Activated CD4-positive, alpha-beta T cell treated with anti-CD3 and anti-CD28 coated beads for 24 hours (primary cell): ENCODE data around the gene CCL25.

Source experiments
- DNase-seq, 2 donors: peaks; one replicate each; pipeline ENCODE4 v3.0.0-alpha.2; 2020; ENCODE audit warnings: low read depth in 2 of 2

CCL25 gene

DNA sequence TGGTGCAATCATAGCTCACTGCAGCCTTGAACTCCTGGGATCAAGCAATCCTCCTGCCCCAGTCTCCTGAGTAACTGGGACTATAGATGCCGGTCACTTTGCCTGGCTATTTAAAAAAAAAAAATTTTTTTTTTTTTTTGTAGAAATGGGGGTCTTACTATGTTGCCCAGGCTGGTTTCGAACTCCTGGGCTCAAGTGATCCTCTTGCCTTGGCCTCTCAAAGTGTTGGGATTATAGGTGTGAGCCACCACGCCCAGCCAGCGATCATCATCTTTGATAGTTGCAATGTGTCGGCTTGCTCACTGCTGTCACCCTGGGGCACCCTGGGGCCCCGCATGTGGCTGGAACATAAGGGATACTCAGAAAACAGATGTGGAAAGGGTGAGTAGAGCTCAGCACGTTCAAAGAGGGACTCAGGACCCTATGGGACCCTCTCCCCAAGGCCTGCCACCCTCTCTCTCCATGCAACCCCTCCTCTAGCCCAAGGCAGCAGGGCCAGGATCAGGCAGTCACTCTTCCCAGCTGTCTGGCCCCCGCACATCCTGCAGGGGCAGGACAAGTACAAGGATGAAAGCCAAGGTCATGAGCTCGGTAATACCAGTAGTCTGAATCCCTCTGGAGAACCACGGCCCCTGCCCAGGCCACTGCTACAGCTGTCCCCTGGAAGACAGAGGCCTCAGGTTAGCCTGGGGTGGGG, 6.5 kb upstream of the CCL25 start:
- DNase-seq = no peak

DNA sequence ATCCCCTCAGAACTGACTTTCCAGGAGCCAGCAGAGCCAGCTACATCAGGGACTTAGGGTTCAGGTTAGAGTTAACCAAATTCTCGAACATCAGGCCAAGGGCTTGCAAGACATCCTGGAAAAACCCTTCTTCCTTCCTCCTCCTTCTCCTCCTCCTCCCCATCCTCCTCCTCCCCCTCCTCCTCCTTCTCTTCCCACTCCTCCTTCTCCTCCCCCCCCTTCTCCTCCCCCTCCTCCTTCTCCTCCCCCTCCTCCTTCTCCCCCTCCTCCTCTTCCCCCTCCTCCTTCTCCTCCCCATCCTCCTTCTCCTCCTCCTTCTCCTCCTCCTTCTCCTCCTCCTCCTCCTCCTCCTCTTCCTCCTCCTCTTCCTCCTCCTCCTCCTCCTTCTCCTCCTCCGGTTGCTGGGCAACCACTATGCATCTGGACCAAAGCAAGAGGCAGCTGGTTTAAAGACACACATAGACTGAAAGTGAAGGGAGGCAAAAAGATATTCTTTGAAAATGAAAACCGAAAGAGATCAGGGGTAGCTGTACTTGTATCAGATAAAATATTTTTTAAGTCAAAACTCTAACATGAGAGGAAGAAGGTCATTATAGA, 5.9 kb upstream of the CCL25 start:
- no peak for DNase-seq

DNA sequence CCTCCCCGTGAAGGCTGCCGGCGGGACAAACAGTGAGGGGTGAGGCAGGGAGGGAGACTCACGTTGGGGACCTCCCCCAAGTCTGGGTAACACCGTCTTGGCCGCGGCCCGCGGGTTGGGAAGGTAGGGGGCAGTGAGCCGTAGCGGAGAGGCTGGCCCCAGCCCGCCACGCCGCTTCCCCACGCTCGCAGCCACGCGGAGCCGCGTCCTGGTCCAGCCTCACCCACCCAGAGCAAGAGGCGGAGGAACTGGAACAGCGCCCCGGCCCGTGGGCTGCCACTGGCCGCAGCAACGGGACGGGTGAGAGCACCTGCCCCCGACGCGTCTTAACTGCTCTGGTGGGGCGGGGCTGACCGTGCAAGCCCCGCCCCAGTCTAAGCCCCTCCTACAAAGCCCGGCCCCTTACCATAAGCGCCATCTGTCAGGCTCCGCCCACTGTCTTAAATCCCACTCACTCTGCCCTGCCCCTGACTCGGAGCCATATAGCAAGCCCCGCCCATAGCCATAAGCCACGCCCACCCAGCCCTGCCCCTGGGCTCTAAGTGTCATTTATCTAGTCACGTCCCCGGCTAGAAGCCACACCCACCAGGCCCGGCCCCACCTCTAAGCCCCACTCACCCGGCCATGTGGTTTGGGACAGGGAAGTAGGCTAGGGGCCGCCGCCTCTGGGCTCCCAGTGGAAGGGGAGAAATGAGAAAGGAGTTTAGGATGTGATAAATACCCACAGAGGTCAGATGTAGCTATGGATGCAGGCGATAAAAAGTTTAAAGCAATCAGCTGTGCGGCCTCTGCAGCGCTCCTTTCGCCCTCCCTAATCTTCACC, 2.1 kb upstream of the CCL25 start:
- DNase-seq = peak; percentile 89 to 94

DNA sequence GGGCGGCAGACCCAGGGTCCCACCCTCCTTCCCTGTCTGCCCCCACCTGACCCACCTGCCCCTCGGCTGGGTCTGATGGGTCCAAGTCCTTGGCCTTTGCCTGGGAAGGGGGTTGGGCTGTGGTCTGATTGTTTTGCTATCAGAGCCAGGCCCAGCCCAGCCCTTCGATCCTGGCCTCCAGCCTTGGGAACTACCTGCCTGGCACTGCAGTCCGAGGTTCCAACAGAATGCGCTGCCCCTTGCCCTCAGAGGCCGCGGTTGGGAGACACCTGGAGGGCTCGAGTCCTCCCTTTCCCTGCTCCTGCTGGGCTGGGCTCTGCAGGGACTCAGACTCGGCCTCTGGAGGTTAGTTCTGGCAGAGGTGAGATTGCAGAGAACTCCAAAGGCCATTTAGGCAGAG, 1.6 kb downstream of the CCL25 start:
- no peak for DNase-seq

DNA sequence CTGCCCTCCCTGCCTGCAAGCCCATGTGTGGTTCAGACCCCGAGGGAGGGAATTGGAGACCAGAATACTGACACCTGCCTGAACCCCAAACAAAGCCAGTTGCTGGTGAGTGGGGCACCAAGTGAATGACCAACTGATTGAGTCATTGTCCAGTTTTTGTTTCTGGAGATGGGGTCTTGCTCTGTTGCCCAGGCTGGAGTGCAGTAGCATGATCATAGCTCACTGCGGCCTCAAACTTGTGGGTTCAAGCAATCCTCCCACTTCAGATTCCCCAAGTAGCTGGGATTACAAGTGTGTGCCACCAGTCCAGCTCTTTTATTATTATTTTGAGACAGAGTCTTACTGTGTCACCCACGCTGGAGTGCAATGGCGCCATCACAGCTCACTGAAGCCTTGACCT, 4.0 kb downstream of the CCL25 start:
- no peak for DNase-seq

DNA sequence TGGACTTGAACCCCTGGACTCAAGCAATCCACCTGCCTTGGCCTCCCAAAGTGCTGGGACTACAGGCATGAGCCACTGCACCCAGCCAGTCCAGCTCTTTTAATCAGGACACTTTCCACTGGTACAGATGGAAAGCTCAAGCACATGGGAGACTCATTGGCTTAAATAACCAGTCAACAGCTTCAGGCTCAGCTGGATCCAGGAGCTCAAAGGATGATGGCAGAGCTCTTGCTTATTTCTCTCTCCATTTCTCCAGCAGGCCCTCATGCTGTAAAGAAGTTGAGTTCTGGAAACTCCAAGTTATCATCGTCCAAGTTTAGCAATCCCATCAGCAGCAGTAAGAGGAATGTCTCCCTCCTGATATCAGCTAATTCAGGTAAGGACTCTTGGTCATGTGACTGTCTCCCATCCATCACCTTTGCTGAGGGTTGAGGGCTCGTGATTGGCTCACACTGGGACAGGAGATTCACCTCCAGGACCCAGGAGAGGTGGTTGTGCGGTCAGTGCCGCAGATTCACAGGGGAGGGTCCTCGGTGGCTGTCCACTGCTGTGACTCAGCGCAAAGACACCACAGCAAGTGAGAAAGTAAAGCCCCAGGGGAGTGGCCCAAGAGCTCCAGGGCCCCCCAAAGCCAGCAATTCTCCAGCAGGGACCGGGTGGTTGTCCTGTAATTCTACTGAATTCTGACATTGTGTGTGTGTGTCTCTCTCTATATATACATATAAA, 5.1 kb downstream of the CCL25 start:
- DNase-seq = no peak

DNA sequence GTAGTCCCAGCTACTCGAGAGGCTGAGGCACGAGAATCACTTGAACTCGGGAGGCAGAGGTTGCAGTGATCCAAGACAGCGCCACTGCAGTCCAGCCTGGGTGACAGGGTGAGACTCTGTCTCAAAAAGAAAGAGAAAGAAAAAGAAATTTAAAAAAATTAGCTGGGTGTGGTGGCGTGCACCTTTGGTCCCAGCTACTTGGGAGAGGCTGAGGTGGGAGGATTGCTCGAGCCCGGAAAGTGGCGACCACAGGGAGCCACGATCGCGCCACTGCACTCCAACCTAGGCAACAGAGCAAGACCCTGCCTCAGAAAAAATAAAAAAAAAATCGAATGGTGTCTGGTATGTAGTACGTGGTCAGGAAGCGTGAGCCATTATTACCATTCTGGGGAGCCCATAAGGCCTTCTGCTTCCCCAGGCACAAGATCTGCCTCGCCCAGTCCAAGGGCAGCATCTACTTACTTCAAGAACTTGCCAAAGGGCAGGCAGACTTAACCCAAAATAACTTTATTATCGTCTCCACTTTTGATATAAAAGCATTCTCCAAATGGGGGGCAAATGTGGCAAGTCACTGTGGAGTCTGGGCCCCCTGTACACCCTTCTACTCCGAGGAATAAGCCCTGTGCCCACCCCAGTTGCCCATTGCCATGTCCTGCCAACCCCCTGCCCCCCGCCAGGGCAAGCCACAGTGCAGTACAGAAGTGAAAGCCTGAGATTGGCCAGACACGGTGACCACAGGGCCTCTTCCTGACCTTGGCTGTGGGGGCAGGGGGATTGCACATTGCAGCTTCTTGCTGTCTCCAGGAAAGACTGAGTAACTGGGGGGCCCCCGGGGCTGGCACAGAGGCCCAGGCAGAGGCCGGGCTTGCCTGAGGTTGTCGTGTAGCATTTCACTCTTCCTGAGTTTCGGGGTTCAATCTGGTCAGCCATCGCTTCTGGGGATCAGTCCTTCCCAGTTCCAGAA, 12.6 kb downstream of the CCL25 start:
- DNase-seq = no peak

DNA sequence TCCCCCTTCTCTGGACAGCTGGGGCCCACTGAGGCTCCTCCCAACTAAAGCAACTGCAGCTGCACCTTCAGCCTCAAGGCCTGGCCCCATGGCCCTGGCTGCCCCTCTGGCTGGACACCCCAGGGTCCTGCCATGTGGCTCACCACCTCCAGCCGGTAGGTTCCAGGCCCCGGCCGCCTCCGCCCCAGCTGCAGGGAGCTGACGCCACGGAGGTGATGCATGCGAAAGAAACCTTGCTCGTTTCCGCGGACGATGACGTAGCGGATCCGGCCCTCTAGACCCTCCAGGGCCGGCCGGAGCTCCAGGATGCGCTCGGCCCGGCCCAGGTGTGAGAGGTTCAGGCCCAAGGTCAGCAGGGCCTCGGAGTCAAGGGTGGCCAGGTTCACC, 13.3 kb downstream of the CCL25 start:
- no peak for DNase-seq

DNA sequence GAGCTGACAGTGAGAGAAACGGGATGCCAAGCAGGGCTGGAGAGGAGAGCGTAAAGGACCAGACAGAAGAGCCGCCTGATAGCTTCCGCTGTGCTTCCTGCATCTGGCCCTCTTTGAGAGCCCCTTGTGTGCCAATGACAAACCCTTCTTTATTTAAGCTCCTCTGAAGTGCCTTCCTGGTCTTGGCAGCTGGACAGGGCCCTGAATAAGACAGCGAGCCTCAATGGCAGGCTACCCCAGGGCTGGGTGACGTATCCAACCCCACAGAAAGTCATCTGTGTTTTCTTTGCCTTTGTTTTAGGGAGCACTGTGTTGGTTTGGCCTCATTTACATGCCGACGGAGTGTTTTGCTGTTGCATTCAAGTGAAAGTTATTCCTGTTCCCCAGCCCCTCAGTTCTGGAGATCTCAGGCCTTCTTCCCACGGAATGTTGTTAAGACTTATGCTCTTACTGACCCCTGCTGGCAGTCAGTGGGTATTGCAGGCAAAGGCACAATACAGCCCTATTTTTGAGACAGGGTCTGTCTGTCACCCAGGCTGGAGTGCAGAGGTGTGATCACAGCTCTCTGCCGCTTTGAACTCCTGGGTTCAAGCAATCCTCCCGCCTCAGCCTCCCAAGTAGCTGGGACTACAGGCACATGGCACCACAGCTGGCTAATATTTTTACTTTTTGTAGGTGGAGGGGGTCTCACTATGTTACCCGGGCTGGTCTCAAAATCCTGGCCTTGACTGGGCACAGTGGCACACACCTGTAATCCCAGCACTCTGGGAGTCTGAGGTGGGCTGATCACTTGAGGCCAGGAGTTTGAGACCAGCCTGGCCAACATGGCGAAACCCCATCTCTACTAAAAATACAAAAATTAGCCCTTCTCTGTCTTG, 16.8 kb downstream of the CCL25 start:
- DNase-seq = no peak

DNA sequence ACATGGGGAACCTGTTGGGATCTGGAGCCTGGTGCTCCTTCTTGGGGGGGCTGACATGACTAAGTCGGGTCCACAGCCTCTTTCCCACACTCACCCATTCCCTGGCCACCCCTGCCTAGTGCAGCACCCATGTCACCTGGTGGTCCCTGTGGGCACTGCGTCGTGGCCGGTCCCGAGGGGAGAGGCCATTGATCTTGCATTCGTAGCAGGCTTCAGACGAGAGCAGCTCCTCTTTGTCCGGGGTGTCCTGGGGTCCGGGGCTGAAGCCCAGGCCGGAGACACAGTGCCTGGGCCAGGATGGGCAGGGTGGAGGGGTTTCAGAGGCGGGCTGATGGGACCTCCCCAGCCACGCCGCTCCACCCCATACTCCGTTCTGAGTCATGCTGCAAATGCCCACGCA, 19.4 kb downstream of the CCL25 start:
- no peak for DNase-seq

DNA sequence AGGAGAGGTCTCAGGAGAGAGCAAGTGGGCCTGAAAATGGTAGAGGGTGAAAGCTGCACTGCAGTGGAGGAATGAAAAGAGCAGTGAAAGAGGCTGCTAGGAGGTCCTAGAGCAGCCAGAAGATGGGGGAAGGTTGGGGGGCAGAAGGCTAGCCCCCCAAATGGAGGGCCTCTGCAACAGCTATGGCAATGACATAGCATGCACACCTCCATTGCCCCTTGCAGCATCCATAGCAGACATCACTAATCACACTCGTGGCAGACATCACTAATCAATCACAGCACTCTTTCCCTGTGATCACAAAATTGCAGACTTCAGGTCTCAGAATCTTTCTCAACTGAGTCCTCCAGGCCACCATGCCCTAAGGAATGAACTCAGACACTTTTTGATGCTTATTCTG, 21.9 kb downstream of the CCL25 start:
- DNase-seq = no peak

DNA sequence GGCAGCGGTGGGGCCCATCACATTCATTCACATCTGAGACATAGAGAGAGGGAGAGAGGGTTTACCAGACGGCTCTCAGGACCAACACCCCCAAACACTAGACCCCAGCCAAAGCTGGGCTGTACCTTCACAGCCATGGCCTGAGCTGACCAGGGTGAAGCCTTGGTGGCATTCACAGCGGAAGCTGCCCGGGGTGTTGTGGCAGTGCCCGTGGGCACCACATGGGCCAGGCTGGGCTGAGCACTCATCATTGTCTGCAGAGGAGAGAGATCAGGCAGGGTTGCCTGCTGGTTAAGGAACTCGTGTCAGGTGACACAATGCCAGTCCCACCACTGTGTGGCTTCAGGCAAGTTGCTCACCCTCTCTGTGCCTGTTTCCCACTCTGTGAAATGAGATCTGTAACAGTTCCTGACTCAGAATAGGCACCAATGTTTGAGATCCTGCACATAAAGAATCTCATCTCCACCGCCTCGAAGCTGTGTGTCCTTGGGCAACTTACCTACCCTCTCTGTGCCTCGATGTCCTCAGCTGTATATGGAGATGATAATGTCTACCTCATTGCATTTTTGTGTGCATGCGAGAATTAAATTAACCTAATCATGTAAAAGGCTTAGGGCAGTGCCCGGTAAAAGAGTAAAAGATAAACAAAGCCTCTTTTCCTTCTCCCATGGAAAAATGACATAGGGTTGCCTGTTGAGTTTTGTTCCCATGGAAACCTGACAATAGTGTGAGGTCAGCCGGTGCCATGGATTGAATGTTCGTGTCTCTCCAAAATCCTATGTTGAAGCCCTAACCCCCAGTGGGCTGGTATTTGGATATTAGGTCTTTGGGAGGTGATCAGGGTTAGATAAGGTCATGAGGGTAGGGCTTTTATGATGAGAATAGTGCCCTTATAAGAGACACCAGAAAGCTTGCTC, 22.9 kb downstream of the CCL25 start:
- no peak for DNase-seq

DNA sequence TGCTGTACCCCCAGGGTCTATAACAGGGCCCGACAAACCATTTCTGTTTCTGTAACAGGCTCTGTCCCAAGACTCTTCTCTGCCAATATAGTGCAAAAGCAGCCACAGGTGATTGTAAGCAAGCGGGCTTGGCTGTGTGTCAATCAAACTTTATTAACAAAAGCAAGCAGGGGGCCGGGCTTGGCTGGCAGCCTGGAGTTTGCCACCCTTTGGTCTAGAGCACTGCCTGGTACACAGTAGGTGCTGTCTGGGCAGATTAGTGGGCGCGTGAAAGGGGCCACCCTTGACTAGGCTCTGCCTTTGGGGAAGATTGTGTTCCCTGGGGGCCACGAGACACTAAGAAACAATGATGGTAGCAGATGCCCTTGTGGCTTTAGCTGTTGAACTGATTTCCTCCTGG, 27.4 kb downstream of the CCL25 start:
- DNase-seq = no peak

DNA sequence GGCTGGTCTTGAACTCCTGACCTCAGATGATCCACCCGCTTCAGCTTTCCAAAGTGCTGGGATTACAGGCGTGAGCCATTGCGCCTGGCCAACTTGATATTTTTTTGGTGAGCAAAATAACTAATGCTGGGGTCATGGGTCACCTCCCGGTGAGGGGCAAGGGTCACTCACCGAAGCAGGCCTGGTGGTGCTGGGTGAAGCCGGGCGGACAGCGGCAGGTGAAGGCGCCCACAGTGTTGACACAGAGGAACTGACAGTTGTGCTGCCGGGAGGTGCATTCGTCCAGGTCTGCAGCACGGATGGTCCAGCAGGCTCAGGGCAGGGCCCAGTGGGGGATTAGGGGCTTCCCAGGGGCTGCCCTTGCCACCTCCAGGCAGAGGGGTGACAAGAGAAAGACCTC, 28.3 kb downstream of the CCL25 start:
- DNase-seq = no peak

DNA sequence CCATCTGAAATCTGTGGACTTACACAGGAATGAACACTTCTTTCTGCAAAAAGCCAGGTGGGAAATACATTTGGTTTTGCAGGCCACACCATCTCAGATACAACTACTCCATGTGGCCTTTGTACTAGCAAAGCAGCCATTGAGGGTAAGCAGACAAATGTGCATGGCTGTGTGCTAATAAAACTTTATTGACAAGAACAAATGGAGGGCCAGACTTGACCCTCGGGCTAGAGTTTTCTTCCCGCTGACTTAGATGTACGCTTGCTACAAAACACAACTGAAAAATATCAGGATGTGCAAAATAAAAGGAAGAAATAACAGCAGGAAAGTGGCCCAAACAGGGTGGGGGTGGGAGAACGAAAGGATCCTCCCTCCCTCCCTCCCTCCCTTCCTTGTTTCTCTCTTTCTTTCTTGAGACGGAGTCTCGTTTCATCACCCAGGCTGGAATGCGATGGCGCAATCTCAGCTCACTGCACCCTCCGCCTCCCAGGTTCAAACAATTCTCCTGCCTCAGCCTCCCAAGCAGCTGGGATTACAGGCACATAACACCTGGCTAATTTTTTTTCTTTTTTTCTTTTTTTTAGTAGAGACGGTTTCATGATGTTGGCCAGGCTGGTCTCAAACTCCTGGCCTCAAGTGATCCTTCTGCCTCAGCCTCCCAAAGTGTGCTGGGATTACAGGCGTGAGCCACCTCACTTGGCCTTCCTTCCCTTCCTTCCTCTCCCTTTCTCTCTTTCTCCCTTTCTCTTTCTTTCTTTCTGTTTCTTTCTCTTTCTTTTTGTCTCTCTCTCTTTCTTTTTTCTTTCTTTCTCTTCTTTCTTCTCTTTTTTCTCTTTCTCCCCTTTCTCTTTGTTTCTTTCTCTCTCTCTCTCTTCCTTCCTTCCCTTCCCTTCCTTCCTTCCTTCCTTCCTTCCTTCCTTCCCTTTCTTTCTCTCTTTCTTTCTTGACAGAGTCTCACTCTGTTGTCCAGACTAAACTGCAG, 29.3 kb downstream of the CCL25 start:
- no peak for DNase-seq

DNA sequence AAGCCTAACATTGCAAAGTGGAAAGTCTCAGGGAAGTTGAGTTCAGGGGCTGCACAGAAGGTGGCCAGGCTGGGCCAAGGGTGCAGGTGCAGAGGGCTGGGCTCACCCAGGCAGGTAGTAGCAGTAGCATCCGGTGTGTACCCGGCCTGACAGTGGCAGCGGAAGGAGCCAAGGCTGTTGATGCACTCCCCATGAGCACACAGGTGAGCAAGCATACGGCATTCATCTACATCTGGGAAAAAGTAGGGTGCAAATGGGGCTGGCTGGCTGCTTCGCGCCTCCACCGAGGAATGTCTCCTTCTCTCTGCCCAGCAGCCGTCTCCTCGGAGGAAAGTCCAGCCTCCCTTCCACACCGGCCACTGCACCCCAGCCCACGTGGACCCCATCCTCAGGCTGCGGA, 30.6 kb downstream of the CCL25 start:
- no peak for DNase-seq

DNA sequence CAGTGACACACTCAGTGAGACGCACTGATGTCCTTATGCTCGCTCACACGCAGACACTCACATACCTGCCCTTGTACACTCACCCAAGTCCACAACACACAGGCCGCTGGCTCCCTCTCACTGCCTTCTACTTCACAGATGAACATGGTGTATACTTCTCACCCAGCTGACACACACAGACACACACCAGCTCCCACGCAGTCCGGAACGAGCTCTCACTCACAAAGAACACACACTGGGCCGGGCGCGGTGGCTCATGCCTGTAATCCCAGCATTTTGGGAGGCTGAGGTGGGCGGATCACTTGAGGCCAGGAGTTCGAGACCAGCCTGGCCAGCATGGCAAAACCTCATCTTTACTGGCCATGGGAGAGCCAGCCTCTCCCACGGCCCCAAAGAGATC, 31.6 kb downstream of the CCL25 start:
- no peak for DNase-seq
